ENCODE measurements around the gene CPEB3.

Gene CPEB3

GRCh38 chr10:92052741-92053140, 238.1 kb downstream of the CPEB3 start:
- no peak overlapping the region for H2BK5ac ChIP-seq (ENCODE audit: low read depth, low read length, poor library complexity, severe bottlenecking)
- no peak overlapping the region for H2AFZ ChIP-seq (ENCODE audit: low read depth, low read length)
- no peak overlapping the region for H3K27ac ChIP-seq (ENCODE audit: low read length, poor library complexity, severe bottlenecking)
- H2AK5ac ChIP-seq (ENCODE audit: low read length, severe bottlenecking) = no peak overlapping the region
- peaks cover 2% of the 10 kb centered on the region for H3K4me1 ChIP-seq (ENCODE audit: control insufficient read depth, insufficient read depth, low read depth, low read length)
- no peaks in the 10 kb centered on the region for H3K9me3 ChIP-seq (ENCODE audit: control insufficient read depth, low read length)
- no peak overlapping the region for H4K8ac ChIP-seq (ENCODE audit: low read length)
- H2BK120ac ChIP-seq (ENCODE audit: low read depth, low read length) = no peak overlapping the region
- peak overlapping the region in 1 of 2 experiments; percentile 27 for H3K4me3 ChIP-seq (ENCODE audit: insufficient read depth in 1 of 2, low read depth in 1 of 2, low read length in 2 of 2)
- no peak overlapping the region for H4K91ac ChIP-seq (ENCODE audit: low read length)
- 80% methylated on average over 4 of the region's 5 CpGs for WGBS
- H2BK12ac ChIP-seq (ENCODE audit: low read length in 2 of 2) = no peak overlapping the region
- H3K4ac ChIP-seq (ENCODE audit: low read depth in 1 of 2, low read length in 2 of 2) = no peak overlapping the region
- H2BK15ac ChIP-seq (ENCODE audit: low read depth, poor library complexity, severe bottlenecking) = no peak overlapping the region
- H3K14ac ChIP-seq (ENCODE audit: low read length in 2 of 2) = peak overlapping the region in 1 of 2 experiments; percentile 23
- H3K27me3 ChIP-seq (ENCODE audit: control insufficient read depth in 1 of 2, insufficient read depth in 1 of 2, low read length in 2 of 2) = no peaks in the 10 kb centered on the region
- DNase-seq = no peak
- no peak overlapping the region for H3K9ac ChIP-seq (ENCODE audit: low read length)
- no peak overlapping the region for H3K23ac ChIP-seq (ENCODE audit: low read length in 2 of 2)
- no peak overlapping the region for H3K4me2 ChIP-seq (ENCODE audit: low read length, poor library complexity, severe bottlenecking)
- no peaks in the 10 kb centered on the region for H3K79me1 ChIP-seq (replicated peaks; ENCODE audit: low read length, poor library complexity, severe bottlenecking)
- H3K36me3 ChIP-seq (ENCODE audit: control insufficient read depth in 1 of 2, insufficient read depth in 2 of 2, low read depth in 1 of 2, low read length in 2 of 2) = peaks cover 0 to 8% of the 10 kb centered on the region in 2 experiments
- H3K18ac ChIP-seq (ENCODE audit: low read depth in 1 of 2, low read length in 2 of 2) = no peak overlapping the region

DNA sequence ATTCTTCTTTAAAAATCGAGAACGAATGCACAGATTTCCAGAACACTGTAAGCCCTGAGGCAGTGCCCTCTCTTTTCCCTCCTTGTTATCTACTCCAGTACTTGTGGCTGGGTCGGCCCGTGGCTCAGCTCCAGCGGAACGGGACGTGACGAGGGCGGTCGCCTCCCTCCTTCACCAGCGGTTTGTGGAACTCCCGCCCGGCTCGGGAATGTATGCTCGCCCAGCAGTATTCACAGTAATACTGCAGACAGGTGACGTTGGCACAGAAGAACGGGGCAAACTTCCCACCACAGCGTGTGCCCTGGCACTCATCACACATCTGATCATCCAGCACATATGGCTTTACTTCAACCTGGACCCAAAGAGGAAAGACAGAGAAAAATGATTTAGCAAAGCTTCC, 238.8 kb downstream of the CPEB3 start:
- H4K91ac ChIP-seq (ENCODE audit: low read length) = no peak overlapping the region
- no peak overlapping the region for H2BK15ac ChIP-seq (ENCODE audit: low read depth, poor library complexity, severe bottlenecking)
- no peak overlapping the region for H3K9ac ChIP-seq (ENCODE audit: low read length)
- WGBS = 93% methylated on average over 18 of the region's 18 CpGs
- H2BK120ac ChIP-seq (ENCODE audit: low read depth, low read length) = no peak overlapping the region
- H4K8ac ChIP-seq (ENCODE audit: low read length) = no peak overlapping the region
- no peak overlapping the region for H3K4me2 ChIP-seq (ENCODE audit: low read length, poor library complexity, severe bottlenecking)
- DNase-seq = no peak
- no peak overlapping the region for H3K4me3 ChIP-seq (ENCODE audit: insufficient read depth in 1 of 2, low read depth in 1 of 2, low read length in 2 of 2)
- no peak overlapping the region for H2BK12ac ChIP-seq (ENCODE audit: low read length in 2 of 2)
- H3K36me3 ChIP-seq (ENCODE audit: control insufficient read depth in 1 of 2, insufficient read depth in 2 of 2, low read depth in 1 of 2, low read length in 2 of 2) = peaks cover 0 to 7% of the 10 kb centered on the region in 2 experiments
- H2AK5ac ChIP-seq (ENCODE audit: low read length, severe bottlenecking) = no peak overlapping the region
- H3K79me1 ChIP-seq (replicated peaks; ENCODE audit: low read length, poor library complexity, severe bottlenecking) = no peaks in the 10 kb centered on the region
- no peak overlapping the region for H2AFZ ChIP-seq (ENCODE audit: low read depth, low read length)
- H3K18ac ChIP-seq (ENCODE audit: low read depth in 1 of 2, low read length in 2 of 2) = no peak overlapping the region
- H3K27me3 ChIP-seq (ENCODE audit: control insufficient read depth in 1 of 2, insufficient read depth in 1 of 2, low read length in 2 of 2) = no peaks in the 10 kb centered on the region
- no peak overlapping the region for H3K27ac ChIP-seq (ENCODE audit: low read length, poor library complexity, severe bottlenecking)
- no peak overlapping the region for H3K23ac ChIP-seq (ENCODE audit: low read length in 2 of 2)
- no peaks in the 10 kb centered on the region for H3K9me3 ChIP-seq (ENCODE audit: control insufficient read depth, low read length)
- no peak overlapping the region for H2BK5ac ChIP-seq (ENCODE audit: low read depth, low read length, poor library complexity, severe bottlenecking)
- no peak overlapping the region for H3K4ac ChIP-seq (ENCODE audit: low read depth in 1 of 2, low read length in 2 of 2)
- no peak overlapping the region for H3K14ac ChIP-seq (ENCODE audit: low read length in 2 of 2)
- H3K4me1 ChIP-seq (ENCODE audit: control insufficient read depth, insufficient read depth, low read depth, low read length) = peaks cover 2% of the 10 kb centered on the region

DNA sequence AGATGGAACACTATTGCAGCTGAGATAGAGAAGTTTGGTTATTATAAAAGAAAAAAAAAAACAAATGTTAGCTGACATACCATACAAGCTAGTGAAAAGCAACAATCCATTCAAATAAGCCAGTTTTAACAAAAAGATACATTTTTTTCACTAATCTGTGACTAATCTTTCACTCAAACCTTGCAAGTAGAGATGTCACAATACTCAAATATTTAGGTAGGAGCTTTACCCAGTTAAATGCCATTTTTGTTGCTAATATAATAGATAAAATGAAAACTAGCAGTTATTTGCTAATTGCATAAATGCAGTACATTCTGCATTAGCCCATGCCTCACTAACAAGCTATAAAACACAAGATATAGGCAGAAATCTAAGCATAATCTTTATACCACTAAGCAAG, 243.7 kb downstream of the CPEB3 start:
- peaks cover 0 to 8% of the 10 kb centered on the region in 2 experiments for H3K36me3 ChIP-seq (ENCODE audit: control insufficient read depth in 1 of 2, insufficient read depth in 2 of 2, low read depth in 1 of 2, low read length in 2 of 2)
- no peak overlapping the region for H4K8ac ChIP-seq (ENCODE audit: low read length)
- DNase-seq = no peak
- H4K91ac ChIP-seq (ENCODE audit: low read length) = no peak overlapping the region
- no peak overlapping the region for H3K4ac ChIP-seq (ENCODE audit: low read depth in 1 of 2, low read length in 2 of 2)
- H3K79me1 ChIP-seq (replicated peaks; ENCODE audit: low read length, poor library complexity, severe bottlenecking) = no peaks in the 10 kb centered on the region
- no peak overlapping the region for H2AK5ac ChIP-seq (ENCODE audit: low read length, severe bottlenecking)
- no peak overlapping the region for H2AFZ ChIP-seq (ENCODE audit: low read depth, low read length)
- no peak overlapping the region for H3K4me2 ChIP-seq (ENCODE audit: low read length, poor library complexity, severe bottlenecking)
- no peak overlapping the region for H2BK120ac ChIP-seq (ENCODE audit: low read depth, low read length)
- H3K27me3 ChIP-seq (ENCODE audit: control insufficient read depth in 1 of 2, insufficient read depth in 1 of 2, low read length in 2 of 2) = no peaks in the 10 kb centered on the region
- H3K9ac ChIP-seq (ENCODE audit: low read length) = no peak overlapping the region
- H2BK15ac ChIP-seq (ENCODE audit: low read depth, poor library complexity, severe bottlenecking) = no peak overlapping the region
- H3K4me3 ChIP-seq (ENCODE audit: insufficient read depth in 1 of 2, low read depth in 1 of 2, low read length in 2 of 2) = no peak overlapping the region
- no peak overlapping the region for H3K23ac ChIP-seq (ENCODE audit: low read length in 2 of 2)
- no peaks in the 10 kb centered on the region for H3K9me3 ChIP-seq (ENCODE audit: control insufficient read depth, low read length)
- no peak overlapping the region for H3K27ac ChIP-seq (ENCODE audit: low read length, poor library complexity, severe bottlenecking)
- H3K14ac ChIP-seq (ENCODE audit: low read length in 2 of 2) = no peak overlapping the region
- no peak overlapping the region for H3K18ac ChIP-seq (ENCODE audit: low read depth in 1 of 2, low read length in 2 of 2)
- H2BK12ac ChIP-seq (ENCODE audit: low read length in 2 of 2) = no peak overlapping the region
- H2BK5ac ChIP-seq (ENCODE audit: low read depth, low read length, poor library complexity, severe bottlenecking) = no peak overlapping the region
- peaks cover 2% of the 10 kb centered on the region for H3K4me1 ChIP-seq (ENCODE audit: control insufficient read depth, insufficient read depth, low read depth, low read length)

DNA sequence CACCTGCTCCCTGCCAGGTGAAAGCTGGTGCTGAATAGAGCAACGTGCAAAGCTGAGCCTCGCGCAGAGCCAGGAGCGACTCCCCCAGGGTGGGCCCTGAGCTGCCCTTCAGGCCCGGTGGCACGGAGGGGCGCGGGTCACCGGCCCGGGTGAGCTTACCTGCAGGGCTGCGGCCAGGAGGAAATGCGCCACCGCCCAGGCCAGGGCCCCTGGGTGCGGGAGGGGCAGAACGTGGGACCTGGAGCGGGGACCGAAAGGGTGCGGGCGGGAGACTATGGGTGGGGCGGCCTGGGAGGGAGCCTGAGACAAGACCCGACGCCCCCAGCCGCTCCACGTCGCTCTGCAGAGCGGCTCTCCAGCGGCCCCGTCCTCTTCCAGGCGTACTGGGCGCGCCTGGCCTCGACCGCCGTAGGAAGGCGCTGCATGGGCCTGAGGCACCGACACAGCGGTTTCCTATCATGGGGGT, 245.2 kb downstream of the CPEB3 start:
- Histone ChIP-seq H3K36me3 (ENCODE audit: control insufficient read depth in 1 of 2, insufficient read depth in 2 of 2, low read depth in 1 of 2, low read length in 2 of 2) (peaks cover 0 to 5% of the 10 kb centered on the region in 2 experiments), H2BK15ac (ENCODE audit: low read depth, poor library complexity, severe bottlenecking) (no peak overlapping the region), H3K18ac (ENCODE audit: low read depth in 1 of 2, low read length in 2 of 2) (no peak overlapping the region), H3K14ac (ENCODE audit: low read length in 2 of 2) (no peak overlapping the region), H3K27ac (ENCODE audit: low read length, poor library complexity, severe bottlenecking) (no peak overlapping the region), H4K91ac (ENCODE audit: low read length) (peak overlapping the region; percentile 39), H2AK5ac (ENCODE audit: low read length, severe bottlenecking) (no peak overlapping the region), H2AFZ (ENCODE audit: low read depth, low read length) (no peak overlapping the region), H2BK12ac (ENCODE audit: low read length in 2 of 2) (no peak overlapping the region), H3K9me3 (ENCODE audit: control insufficient read depth, low read length) (no peaks in the 10 kb centered on the region), H3K79me1 (replicated peaks; ENCODE audit: low read length, poor library complexity, severe bottlenecking) (no peaks in the 10 kb centered on the region), H3K27me3 (ENCODE audit: control insufficient read depth in 1 of 2, insufficient read depth in 1 of 2, low read length in 2 of 2) (no peaks in the 10 kb centered on the region), H3K4ac (ENCODE audit: low read depth in 1 of 2, low read length in 2 of 2) (no peak overlapping the region), H3K4me2 (ENCODE audit: low read length, poor library complexity, severe bottlenecking) (no peak overlapping the region), H4K8ac (ENCODE audit: low read length) (no peak overlapping the region), H3K4me1 (ENCODE audit: control insufficient read depth, insufficient read depth, low read depth, low read length) (no peaks in the 10 kb centered on the region), H3K9ac (ENCODE audit: low read length) (no peak overlapping the region), H3K23ac (ENCODE audit: low read length in 2 of 2) (no peak overlapping the region), H3K4me3 (ENCODE audit: insufficient read depth in 1 of 2, low read depth in 1 of 2, low read length in 2 of 2) (no peak overlapping the region), H2BK5ac (ENCODE audit: low read depth, low read length, poor library complexity, severe bottlenecking) (no peak overlapping the region), H2BK120ac (ENCODE audit: low read depth, low read length) (no peak overlapping the region)
- DNase-seq = no peak
- 35% methylated on average over 37 of the region's 37 CpGs for WGBS

Measured in mesenchymal stem cell (in vitro differentiated cells and primary cell).